ENCODE measurements around the gene ALS2CL. TPM values are rescaled to one million over a fixed set of nuclear protein-coding genes. Genes with fewer than 3 reads are reported as not detected.

Gene ALS2CL
- total RNA-seq, 1 experiment from 2014 or later = 4.9 TPM

DNA sequence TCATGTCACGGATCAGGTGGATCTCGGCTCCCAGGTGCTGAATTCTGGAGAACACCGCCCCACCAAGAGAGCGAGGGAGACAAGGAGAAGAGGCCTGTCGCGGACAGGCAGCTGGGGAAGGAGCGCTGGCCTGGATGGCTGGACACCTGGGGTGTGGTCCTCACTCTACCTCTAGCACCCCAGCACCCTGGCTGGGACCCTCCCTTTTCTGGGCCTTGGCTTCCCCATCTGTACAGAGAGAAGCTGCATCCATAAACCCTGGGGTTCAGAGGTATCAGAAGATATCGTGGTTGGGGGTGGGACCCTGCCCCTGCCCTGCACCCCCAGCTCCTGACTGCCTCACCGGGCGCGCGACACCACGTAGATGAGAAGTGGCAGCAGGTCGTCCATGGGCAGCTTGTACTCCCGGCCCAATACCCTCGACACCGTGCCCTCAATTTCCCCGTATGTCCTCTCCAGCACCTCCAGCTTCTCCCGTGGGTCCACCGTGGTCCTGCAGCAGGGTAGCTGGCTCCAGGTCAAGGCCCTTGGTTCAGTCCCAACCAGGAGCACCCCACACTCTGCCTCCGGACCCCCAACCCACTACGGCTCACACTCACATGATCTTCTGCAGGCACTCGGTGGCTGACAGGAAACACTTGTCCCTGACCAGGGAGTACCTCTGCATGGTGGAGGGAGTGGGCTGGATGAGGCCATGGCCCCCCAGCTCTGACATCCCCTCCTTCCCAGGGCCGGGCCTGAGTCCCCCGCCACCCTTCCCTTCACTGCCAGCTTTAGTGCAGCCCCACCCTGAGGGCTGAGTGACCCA lies 21.7 kb downstream of the ALS2CL start:
- WGBS (ENCODE audit: extremely low coverage, insufficient read length, low lambda C conversion rate) = no CpG with 5 or more reads among the region's 25 CpGs
- DNase-seq = peak; percentile 20
- no peaks in the 10 kb centered on the region for H3K4me1 ChIP-seq (ENCODE audit: insufficient read depth, low read length)
- Mint-ChIP-seq H3K9me3 (no peaks in the 10 kb centered on the region), H3K27ac (no peak overlapping the region; a peak in 2 of 7 replicates), H3K4me1 (peaks cover 0 to 7% of the 10 kb centered on the region in 2 experiments; a peak in 3 of 4 replicates), H3K4me3 (peak overlapping the region in 1 of 2 experiments; percentile 35; a peak in 2 of 5 replicates), H3K27me3 (ENCODE audit: low read depth) (no peaks in the 10 kb centered on the region; the same call in none of the 2 replicates), H3K36me3 (ENCODE audit: insufficient read depth in 1 of 3, low read depth in 3 of 3) (peaks cover 0 to 8% (median 0%) of the 10 kb centered on the region in 3 experiments; a peak in 2 of 7 replicates)
- no peak overlapping the region for H3K27ac ChIP-seq (ENCODE audit: insufficient read length, low read depth, low read length)
- no peak overlapping the region for H2BK12ac ChIP-seq (ENCODE audit: insufficient read length, low read depth, low read length)
- H3K79me1 ChIP-seq (ENCODE audit: insufficient read depth, low read depth, low read length, poor library complexity, severe bottlenecking) = no peaks in the 10 kb centered on the region
- H2AFZ ChIP-seq (ENCODE audit: low read length) = no peak overlapping the region
- H2BK5ac ChIP-seq (ENCODE audit: insufficient read length, low read length) = no peak overlapping the region
- H3K4ac ChIP-seq (ENCODE audit: low read depth, low read length) = no peak overlapping the region
- no peak overlapping the region for H2BK15ac ChIP-seq (ENCODE audit: low read depth, low read length)
- no peak for TF ChIP-seq CTCF (conservative IDR thresholded peaks at IDR 0.05)
- H2BK120ac ChIP-seq (ENCODE audit: low read depth, low read length, poor library complexity, severe bottlenecking) = no peak overlapping the region
- no peak overlapping the region for H4K5ac ChIP-seq (ENCODE audit: insufficient read length, low read depth, low read length)
- no peak overlapping the region for H3K4me2 ChIP-seq (ENCODE audit: insufficient read depth, insufficient read length, low read length)
- H4K91ac ChIP-seq (ENCODE audit: insufficient read length, low read depth, low read length) = no peak overlapping the region
- no peak overlapping the region for H3K9ac ChIP-seq (ENCODE audit: extremely low read depth, insufficient read length, low read length)
- no peak overlapping the region for H3K23ac ChIP-seq (ENCODE audit: insufficient read length, low read depth, low read length)
- no peak overlapping the region for H3K18ac ChIP-seq (ENCODE audit: insufficient read length, low read depth, low read length)
- no peak overlapping the region for H4K8ac ChIP-seq (replicated peaks; ENCODE audit: insufficient read length, low read depth, low read length)
- H3K14ac ChIP-seq (ENCODE audit: insufficient read depth, low read length) = no peak overlapping the region
- H3T11ph ChIP-seq (ENCODE audit: low read length) = no peak overlapping the region
- H3K9me3 ChIP-seq (ENCODE audit: control insufficient read depth, low read depth, low read length) = no peaks in the 10 kb centered on the region
- H3K23me2 ChIP-seq (ENCODE audit: insufficient read length, low read depth, low read length, poor library complexity, severe bottlenecking) = no peaks in the 10 kb centered on the region
- H3K56ac ChIP-seq (ENCODE audit: insufficient read length, low read depth, low read length) = no peak overlapping the region
- H4K20me1 ChIP-seq (ENCODE audit: control insufficient read depth, insufficient read depth, insufficient read length) = no peaks in the 10 kb centered on the region
- no peaks in the 10 kb centered on the region for H3K27me3 ChIP-seq (ENCODE audit: insufficient read depth, low read length)
- no peaks in the 10 kb centered on the region for H3K79me2 ChIP-seq (ENCODE audit: insufficient read depth, low read length)
- no peak overlapping the region for H2AK5ac ChIP-seq (ENCODE audit: insufficient read length, low read length)
- H2BK20ac ChIP-seq (ENCODE audit: low read depth, low read length, poor library complexity, severe bottlenecking) = no peak overlapping the region
